ENCODE results near the gene ARID4B. TPM values are rescaled to one million over a fixed set of nuclear protein-coding genes. Genes with fewer than 3 reads are reported as not detected.

ARID4B gene
- total RNA-seq, 1 experiment from 2014 or later, result 28.3 TPM

DNA sequence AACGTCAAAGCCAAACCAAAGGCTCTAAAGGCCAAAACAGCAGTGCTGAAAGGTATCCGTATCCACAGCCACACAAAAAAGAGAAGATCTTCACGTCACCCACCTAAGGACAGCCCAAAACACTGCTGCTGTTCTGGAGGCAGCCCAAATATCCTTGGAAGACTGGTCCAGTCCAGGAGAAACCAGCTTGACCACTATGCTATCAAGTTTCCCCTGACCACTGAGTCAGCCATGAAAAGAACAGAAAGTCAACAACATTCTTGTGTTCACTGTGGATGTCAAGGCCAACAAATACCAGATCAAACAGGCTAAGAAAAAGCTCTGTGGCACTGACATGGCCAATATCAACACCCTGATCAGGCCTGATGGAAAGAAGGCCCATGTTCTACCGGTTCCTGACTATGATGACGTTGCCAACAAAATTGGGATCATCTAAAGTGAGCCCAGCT lies 32.1 kb downstream of the ARID4B start:
- TF ChIP-seq, protein P1, sequence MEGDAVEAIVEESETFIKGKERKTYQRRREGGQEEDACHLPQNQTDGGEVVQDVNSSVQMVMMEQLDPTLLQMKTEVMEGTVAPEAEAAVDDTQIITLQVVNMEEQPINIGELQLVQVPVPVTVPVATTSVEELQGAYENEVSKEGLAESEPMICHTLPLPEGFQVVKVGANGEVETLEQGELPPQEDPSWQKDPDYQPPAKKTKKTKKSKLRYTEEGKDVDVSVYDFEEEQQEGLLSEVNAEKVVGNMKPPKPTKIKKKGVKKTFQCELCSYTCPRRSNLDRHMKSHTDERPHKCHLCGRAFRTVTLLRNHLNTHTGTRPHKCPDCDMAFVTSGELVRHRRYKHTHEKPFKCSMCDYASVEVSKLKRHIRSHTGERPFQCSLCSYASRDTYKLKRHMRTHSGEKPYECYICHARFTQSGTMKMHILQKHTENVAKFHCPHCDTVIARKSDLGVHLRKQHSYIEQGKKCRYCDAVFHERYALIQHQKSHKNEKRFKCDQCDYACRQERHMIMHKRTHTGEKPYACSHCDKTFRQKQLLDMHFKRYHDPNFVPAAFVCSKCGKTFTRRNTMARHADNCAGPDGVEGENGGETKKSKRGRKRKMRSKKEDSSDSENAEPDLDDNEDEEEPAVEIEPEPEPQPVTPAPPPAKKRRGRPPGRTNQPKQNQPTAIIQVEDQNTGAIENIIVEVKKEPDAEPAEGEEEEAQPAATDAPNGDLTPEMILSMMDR (IDR thresholded peaks at IDR 0.05 in 2 of 3, conservative IDR thresholded peaks at IDR 0.05 in 1 of 3; ENCODE audit: borderline replicate concordance in 1 of 3, insufficient read depth in 1 of 3, low read depth in 2 of 3, low read length in 2 of 3), result no peak
- TF ChIP-seq, protein P2, sequence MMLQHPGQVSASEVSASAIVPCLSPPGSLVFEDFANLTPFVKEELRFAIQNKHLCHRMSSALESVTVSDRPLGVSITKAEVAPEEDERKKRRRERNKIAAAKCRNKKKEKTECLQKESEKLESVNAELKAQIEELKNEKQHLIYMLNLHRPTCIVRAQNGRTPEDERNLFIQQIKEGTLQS (IDR thresholded peaks at IDR 0.05), result no peak
- no peak for TF ChIP-seq ZNF274 (IDR thresholded peaks at IDR 0.05; ENCODE audit: low read depth, low read length)
- 0 out of 2 replicates have a peak, but pooled peaks have one; percentile 19 for TF ChIP-seq SRF (IDR thresholded peaks at IDR 0.05; ENCODE audit: low read depth)
- peak; percentile 58 for TF ChIP-seq JUND (IDR thresholded peaks at IDR 0.05)
- peak; percentile 70; the same call in 1 of the 2 replicates for TF ChIP-seq CBX3 (IDR thresholded peaks at IDR 0.05; ENCODE audit: low read depth)
- TF ChIP-seq, protein P3, sequence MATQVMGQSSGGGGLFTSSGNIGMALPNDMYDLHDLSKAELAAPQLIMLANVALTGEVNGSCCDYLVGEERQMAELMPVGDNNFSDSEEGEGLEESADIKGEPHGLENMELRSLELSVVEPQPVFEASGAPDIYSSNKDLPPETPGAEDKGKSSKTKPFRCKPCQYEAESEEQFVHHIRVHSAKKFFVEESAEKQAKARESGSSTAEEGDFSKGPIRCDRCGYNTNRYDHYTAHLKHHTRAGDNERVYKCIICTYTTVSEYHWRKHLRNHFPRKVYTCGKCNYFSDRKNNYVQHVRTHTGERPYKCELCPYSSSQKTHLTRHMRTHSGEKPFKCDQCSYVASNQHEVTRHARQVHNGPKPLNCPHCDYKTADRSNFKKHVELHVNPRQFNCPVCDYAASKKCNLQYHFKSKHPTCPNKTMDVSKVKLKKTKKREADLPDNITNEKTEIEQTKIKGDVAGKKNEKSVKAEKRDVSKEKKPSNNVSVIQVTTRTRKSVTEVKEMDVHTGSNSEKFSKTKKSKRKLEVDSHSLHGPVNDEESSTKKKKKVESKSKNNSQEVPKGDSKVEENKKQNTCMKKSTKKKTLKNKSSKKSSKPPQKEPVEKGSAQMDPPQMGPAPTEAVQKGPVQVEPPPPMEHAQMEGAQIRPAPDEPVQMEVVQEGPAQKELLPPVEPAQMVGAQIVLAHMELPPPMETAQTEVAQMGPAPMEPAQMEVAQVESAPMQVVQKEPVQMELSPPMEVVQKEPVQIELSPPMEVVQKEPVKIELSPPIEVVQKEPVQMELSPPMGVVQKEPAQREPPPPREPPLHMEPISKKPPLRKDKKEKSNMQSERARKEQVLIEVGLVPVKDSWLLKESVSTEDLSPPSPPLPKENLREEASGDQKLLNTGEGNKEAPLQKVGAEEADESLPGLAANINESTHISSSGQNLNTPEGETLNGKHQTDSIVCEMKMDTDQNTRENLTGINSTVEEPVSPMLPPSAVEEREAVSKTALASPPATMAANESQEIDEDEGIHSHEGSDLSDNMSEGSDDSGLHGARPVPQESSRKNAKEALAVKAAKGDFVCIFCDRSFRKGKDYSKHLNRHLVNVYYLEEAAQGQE (IDR thresholded peaks at IDR 0.05; ENCODE audit: low read depth), result no peak
- TF ChIP-seq SIN3A (IDR thresholded peaks at IDR 0.05; ENCODE audit: low read depth), result no peak
- TF ChIP-seq, protein P4, sequence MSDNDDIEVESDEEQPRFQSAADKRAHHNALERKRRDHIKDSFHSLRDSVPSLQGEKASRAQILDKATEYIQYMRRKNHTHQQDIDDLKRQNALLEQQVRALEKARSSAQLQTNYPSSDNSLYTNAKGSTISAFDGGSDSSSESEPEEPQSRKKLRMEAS (IDR thresholded peaks at IDR 0.05), result no peak
- peak; percentile 74 for TF ChIP-seq SP1 (IDR thresholded peaks at IDR 0.05; ENCODE audit: low read depth)
- TF ChIP-seq TCF7L2 (IDR thresholded peaks at IDR 0.05; ENCODE audit: borderline replicate concordance, extremely low read depth, insufficient read depth, insufficient read length), result no peak
- TF ChIP-seq CEBPB (IDR thresholded peaks at IDR 0.05; ENCODE audit: low read depth), result no peak
- TF ChIP-seq YY1 (IDR thresholded peaks at IDR 0.05; ENCODE audit: extremely low read depth, insufficient replicate concordance, low read depth, low read length), result no peak
- TF ChIP-seq EZH2 (IDR thresholded peaks at IDR 0.05), result no peak
- peak; percentile 32; the same call in 1 of the 2 replicates for TF ChIP-seq FOSL1 (IDR thresholded peaks at IDR 0.05; ENCODE audit: low read depth)
- no peak for TF ChIP-seq EGR1 (IDR thresholded peaks at IDR 0.05; ENCODE audit: low read depth)
- Histone ChIP-seq H3K79me2 (ENCODE audit: insufficient read depth, low read length) (peaks cover 93% of the 10 kb centered on the region), H3K9ac (ENCODE audit: low read length) (no peak overlapping the region), H3K27ac (ENCODE audit: low read depth, low read length) (no peak overlapping the region), H3K36me3 (ENCODE audit: control insufficient read depth in 1 of 2, insufficient read depth in 2 of 2, low read length in 2 of 2) (no peaks in the 10 kb centered on the region), H3K9me2 (ENCODE audit: insufficient read depth) (no peaks in the 10 kb centered on the region), H3K27me3 (ENCODE audit: insufficient read depth, low read length) (no peaks in the 10 kb centered on the region), H3K4me1 (ENCODE audit: control insufficient read depth in 1 of 2, insufficient read depth in 2 of 2, low read length in 2 of 2) (peaks cover 23 to 28% of the 10 kb centered on the region in 2 experiments), H4K20me1 (ENCODE audit: insufficient read depth) (peaks cover 6% of the 10 kb centered on the region; the same call in 1 of the 2 replicates), H3K9me3 (ENCODE audit: control insufficient read depth in 1 of 2, insufficient read depth in 1 of 2, low read depth in 1 of 2, low read length in 2 of 2) (no peaks in the 10 kb centered on the region), H3K4me3 (replicated peaks in 1 of 2; ENCODE audit: low read depth in 1 of 2, low read length in 2 of 2) (no peak overlapping the region), H2AFZ (ENCODE audit: low read depth, low read length, poor library complexity, severe bottlenecking) (no peak overlapping the region), H3K4me2 (ENCODE audit: low read length) (peak overlapping the region; percentile 34)
- intact Hi-C loops (cut with micrococcal nuclease), result no loop called here
- CTCF ChIA-PET, result no interaction called here
- no TSS peak for BruUV-seq (replicated peaks)
- ATAC-seq (peak; percentile 44; the same call in 1 of the 2 replicates), DNase-seq (ENCODE audit: low read depth, low spot score) (peak; percentile 15)
- POLR2A ChIA-PET, result no interaction called here
- RAD21 ChIA-PET (ENCODE audit: low non-redundant PET in 1 of 2, low total read pairs in 2 of 2, uncharacterized antibody in 2 of 2, unreplicated experiment in 2 of 2), result no interaction called here
